Frontal cortex (tissue), 4 donors: ENCODE results near the gene FOLR3. TPM values are rescaled to one million over a fixed set of nuclear protein-coding genes. Genes with fewer than 3 reads are reported as not detected.
"Not testable (repeated sequence)": the region's sequence is repeated elsewhere in the genome, so short reads cannot be mapped to it uniquely, and the experiment has no call there.

ENCODE experiments used
- DNase-seq, 2 donors: peaks; one replicate each; pipeline ENCODE4 v3.0.0; 2012; ENCODE audit warnings: low spot score in 2 of 2
- FAIRE-seq: peaks from 2 replicates; lab custom pipeline; 2012; peaks lifted over from hg19 to GRCh38; lab: Jason Lieb, UNC
- total RNA-seq: library from RNA; depleted of rRNA; stranded (reverse); fragments of >200 nt; gene quantifications from one replicate; pipeline ENCODE4 v1.2.3, GENCODE V29; 2014
- donor health status: control.
- donor health status: control.
- donor health status: control.

FOLR3 gene
- total RNA-seq, 1 donor from 2014 or later, result not detected

DNA sequence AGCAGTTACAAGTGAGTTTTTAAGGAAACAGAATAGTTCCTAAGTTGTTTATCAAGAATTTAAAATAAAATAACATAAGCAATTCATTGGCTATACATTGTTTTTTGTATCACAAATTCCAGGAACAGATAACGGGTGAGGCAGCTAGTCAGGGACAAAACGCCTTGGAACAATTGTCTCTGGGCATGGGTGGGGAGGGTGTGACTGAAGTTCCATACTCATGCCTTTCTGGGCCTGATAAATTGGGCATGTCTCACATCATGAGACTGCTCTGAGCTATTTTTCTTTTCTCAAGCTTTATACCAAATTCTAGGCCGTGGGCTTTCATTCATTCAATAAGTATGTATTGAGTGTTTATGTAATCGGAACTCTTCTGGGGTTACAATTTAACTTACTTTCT, 21.6 kb downstream of the FOLR3 start:
- DNase-seq (no peak), FAIRE-seq (no peak)

DNA sequence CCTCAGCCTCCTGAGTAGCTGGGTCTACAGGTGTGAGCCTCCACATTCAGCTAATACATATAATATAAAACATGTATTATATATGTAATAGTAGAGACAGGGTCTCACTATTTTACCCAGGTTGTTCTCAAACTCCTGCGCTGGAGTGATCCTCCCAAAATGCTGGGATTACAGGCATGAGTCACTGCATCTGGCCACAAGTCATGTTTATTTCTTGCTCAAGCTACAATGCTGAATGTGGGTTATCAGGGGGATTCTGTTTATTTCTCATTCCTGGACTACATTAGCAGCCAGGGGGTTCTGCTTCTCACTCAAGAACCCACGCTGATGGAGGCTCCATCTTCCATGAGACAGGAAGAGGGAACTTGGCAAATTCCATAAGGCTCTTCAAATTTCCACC, 24.8 kb downstream of the FOLR3 start:
- DNase-seq, result no peak
- no peak for FAIRE-seq

DNA sequence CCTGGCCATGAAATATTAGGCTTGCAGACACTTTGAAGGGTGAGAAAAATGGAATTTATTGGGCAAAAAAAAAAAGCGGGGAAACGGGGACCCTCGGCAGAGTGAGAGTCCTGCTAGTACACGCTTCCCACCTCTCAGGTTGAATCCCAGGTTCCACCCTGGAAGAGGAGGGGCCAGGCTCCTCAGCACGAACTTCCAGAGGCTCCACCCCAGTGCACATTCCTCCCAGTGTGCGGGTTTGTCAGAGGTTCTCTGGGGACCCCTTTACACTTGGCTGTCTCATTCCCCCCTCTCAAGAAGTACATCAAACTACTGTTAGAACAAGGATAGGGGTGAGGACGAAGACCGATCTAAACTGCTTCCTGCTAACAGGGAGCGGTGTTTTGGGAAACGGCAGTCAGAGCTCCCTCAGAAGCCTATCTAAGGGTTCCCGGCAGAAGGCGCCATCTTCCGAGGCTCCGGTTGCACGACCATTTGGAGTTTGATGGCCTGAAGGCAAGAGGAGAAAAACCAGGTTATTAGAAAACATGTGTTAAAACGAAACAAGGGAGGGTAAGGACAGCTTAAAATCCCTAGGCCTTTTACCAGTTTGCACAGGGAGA, 27.5 kb downstream of the FOLR3 start:
- no peak for FAIRE-seq
- no peak for DNase-seq

DNA sequence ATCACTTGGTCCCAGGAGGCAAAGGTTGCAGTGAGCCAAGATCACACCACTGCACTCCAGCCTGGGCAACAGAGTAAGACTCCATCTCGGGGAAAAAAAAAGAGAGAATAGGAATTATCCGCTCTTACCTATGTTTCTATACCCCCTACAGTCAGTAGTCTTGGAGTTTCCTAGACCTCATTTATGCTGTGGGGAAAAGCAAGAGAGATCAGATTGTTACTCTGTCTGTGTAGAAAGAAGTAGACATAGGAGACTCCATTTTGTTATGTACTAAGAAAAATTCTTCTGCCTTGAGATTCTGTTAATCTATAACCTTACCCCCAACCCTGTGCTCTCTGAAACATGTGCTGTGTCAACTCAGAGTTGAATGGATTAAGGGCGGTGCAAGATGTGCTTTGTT, 28.7 kb downstream of the FOLR3 start:
- FAIRE-seq, result not testable (repeated sequence)

DNA sequence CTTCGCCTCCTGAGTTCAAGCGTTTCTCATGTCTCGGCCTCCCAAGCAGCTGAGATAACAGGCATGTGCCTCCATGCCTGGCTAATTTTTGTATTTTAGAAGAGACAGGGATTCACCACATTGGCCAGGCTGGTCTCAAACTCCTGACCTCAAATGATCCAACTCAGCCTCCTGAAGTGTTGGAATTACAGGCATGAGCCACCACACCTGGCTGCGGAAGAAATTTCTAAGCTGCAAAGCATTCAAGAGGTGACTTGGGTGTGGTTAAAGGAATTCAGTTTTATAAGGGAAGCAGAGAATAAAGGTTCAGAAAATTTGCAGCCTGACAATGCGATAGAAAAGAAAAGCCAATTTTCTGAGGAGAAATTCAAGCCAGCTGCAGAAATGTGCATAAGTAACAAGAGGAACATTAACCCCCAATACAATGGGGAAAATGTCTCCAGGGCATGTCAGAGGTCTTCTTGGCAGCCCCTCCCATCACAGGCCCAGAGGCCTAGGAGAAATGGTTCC, 33.6 kb downstream of the FOLR3 start:
- FAIRE-seq, DNase-seq: not testable (repeated sequence)

More for the DNA sequence above, 28.7 kb downstream of the FOLR3 start:
- not testable (repeated sequence) for DNase-seq

DNA sequence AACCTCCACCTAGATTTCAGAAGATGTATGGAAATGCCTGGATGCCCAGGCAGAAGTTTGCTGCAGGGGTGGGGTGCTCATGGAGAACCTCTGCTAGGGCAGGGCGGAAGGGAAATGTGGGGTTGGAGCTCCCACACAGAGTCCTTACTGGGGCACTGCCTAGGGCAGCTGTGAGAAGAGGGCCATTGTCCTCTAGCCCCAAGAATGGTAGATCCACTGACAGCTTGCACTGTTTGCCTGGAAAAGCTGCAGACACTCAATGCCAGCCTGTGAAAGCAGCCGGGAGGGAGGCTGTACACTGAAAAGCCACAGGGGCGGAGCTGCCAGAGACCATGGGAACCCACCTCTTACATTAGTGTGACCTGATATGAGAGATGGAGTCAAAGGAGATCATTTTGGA, 34.2 kb downstream of the FOLR3 start:
- not testable (repeated sequence) for DNase-seq, FAIRE-seq

DNA sequence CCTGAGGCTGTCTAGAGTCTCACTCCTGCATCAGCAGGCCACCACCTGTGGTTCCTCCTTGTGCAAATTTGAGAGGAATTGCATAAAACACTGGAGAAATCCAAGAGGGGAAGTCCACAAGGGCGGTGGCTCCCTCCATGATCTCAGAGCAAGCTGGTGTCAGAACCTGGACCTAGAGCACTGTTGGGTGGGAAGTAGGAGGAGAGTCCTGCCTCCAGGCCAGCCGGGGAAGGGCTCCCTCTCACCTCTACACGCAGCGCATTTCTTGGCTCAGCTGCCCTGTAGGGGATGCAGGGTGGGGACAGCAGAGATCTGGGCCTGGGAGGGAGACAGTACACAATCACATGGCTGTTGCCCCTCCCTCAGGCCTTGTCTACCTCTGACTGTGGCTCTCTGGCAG, 36.5 kb downstream of the FOLR3 start:
- DNase-seq, FAIRE-seq: not testable (repeated sequence)

DNA sequence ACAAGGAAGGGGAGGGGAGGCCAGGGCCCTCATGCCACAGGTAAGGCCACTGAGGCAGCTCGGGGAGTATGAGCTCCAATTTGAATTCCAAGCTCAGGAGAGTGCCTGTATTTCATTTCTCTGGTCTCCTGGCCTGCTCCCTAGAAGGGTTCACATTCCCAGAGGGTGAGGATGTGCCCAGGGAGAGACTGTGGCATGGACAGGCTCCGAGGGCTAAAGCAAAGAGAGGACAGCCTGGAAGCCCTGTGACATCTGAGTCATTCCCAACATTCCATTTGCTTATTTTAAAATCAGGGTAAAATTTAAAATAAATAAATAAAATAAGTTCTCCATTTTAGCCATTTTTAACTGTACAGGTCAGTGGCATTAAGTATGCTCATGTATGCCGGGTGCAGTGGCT, 37.8 kb downstream of the FOLR3 start:
- FAIRE-seq (no peak), DNase-seq (no peak)

DNA sequence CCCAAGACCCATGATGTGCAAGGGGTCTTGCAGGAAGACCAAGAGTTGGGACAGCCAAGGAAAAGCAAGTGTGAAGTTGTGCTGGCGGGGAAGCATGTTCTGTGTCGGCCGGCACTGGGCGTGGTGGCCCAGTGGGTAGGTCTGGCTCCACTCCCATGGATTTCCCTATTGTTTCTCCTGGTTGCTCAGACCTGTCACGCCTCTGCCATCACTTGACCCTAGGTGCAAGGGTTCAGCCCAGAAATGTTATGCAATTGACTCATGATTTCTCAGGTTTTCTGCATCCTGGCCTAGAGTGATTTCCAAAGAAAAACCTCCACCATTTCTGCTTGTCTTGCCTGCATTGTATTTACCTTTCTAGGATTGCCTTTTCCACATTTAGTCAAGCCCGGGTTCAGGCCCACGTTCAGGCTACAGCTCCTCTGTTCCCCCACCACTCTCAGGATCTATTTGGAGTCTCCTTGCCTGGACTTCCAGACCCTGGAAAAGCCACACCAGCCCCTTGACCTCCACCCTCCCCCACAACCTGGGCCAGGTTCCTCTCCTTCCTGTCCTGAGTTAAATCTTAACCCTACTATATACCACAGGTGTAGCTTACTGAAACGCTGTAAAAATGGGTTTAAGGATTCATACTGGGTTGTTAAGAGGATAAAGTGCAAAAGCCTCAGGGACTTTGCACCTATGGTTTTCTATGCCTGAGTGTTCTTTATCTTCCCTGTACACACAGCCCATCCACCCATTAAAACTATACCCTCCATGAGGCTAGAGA, 39.0 kb downstream of the FOLR3 start:
- no peak for FAIRE-seq
- no peak for DNase-seq

DNA sequence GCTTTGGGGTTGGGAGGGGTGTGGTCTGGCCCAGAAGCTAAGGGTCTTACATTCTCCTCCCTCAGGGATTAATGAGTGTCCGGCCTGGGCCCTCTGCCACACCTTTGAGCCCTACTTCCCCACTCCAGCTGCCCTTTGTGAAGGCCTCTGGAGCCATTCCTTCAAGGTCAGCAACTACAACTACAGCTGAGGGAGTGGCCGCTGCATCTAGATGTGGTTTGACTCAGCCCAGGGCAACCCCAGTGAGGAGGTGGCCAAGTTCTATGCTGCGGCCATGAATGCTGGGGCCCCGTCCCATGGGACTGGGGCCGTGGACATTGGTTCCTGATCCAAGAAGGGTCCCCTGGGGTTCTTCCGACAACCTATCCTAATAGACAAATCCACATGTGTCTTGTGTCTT, 42.1 kb downstream of the FOLR3 start:
- DNase-seq (no peak), FAIRE-seq (no peak)

DNA sequence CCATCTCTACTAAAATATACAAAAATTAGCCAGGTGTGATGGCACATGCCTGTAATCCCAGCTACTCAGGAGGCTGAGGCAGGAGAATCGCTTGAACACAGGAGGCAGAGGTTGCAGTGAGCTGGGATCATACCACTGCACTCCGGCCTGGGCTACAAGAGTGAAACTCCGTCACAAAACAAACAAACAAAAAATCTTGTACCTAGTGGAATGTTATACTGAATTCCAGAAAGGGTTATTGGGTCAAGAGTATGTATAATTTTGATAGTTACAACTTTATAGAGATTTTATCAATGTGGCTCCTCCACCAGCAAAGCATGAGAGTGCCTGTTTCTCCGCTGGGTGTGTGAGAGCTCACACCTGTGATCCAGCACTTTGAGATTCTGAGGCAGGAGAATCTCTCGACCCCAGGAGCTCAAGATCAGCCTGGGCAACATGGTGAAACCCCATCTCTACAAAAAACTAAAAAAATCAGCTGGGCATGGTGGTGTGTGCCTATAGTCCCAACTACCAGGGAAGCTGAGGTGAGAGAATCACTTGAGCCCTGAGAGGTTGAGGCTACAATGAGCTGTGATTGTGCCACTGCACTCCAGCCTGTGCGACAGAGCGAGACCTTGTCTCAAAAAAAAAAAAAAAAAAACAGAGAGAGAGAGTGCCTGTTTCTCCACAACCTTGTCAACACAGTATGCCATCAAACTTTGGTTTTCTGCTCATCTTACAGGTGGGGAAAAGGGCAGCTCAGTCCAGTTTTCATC, 43.7 kb downstream of the FOLR3 start:
- DNase-seq (no peak), FAIRE-seq (no peak)

DNA sequence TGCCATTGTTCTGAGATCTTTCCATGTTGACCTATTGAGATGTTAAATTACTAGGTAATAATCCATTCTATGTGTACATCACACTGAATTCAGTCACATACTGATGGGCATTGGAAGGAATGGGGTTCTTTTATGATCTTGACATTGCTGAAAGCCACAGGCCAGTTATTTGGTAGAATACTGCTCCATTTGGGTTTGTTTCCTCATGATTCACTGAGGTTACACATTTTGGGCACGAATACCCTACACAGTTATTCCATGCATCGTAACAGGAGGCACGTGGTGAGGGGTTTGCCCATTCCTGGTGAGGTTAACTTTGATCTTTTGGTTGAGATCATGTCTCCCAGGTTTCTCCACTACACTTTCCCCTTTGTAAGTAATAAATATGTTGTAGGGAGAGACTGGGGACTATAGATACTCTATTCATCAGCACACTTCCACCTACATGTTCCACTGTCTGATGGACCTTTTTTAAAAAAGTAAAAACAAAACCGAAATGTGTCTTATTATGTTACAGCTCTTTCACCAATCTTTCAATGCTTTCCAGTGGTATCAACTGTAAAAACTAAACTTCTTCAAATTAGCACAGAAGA, 44.4 kb downstream of the FOLR3 start:
- no peak for FAIRE-seq
- DNase-seq, result no peak

DNA sequence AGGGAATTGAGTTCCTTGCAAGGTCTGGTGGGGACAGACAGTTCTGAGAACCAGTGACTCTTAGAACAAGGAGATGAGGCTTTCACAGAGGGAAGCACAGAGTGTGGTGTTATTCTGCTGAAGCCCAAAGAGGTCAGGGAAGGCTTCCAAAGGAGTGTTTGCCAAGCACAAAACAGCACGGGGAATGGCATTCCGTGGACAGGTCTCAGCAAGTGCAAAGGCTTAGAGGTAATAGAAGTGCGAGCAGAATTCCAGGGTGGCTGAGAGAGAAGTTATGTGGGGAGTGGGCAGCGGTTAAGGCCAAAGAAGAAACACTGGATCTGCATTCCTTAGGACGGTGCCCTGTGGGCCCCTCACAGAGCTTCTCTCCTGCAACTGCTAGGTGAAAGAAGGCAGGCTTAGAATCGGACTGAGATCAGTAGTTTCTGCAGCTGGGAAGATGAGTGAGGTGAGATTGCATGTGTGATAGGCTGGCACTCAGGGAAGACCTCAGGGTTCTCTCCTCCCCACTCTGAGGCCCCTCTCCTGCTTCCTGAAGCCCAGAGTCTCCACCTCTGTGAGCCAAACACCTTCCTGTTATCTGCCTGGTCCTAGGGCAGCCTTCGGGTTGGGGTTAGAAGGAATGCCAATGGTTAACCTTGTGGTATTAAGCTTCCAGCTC, 45.5 kb downstream of the FOLR3 start:
- not testable (repeated sequence) for FAIRE-seq, DNase-seq

DNA sequence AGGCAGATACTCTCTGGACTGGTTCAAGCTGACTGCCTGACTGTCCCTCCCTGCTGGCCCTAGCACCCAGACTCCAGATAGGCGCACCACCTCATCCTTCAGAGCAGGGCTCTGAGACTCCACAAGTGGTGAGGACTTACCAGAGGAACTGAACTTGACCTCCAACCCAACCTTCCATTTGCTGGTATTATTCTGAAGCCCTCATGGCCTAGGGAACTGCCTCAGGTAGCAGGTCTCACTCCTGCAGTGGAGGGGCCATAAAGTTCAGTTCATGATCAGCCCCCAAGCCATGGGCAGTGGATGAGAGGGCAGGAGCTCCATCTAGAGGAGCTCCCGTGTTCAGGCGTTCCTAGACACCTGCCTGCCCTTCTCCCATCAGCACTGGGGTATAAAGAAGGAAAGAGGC, 46.0 kb downstream of the FOLR3 start:
- not testable (repeated sequence) for DNase-seq, FAIRE-seq

DNA sequence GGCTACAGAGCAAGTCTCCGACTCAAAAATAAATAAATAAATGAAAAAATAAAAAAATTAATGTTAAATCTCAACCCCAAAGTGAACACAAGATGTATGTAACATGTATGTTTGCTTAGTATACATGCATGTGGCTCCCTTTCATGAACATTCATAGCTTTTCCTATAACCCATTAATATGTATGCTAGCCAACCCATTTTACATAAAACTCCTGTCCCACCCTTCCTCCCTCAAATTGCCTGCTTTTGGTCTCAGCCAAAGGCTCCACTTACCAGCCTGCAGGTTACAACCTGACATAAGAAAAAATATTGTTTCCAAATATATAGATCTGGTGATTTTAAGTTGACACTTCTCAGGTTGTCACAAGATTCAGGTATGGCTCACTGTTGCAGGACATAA, 52.7 kb downstream of the FOLR3 start:
- FAIRE-seq (no peak), DNase-seq (no peak)

Other genes starting within 250 kb of the FOLR3 start
- gene XNDC1N, start 207.1 kb upstream of the FOLR3 start, total RNA-seq, result 4.9 TPM
- gene RNF121, start 206.7 kb upstream of the FOLR3 start, total RNA-seq, result 17.9 TPM
- gene IL18BP, start 136.8 kb upstream of the FOLR3 start, total RNA-seq, result 1.6 TPM
- gene NUMA1, start 55.2 kb upstream of the FOLR3 start, total RNA-seq, result 110 TPM
- gene LRRC51, start 54.9 kb upstream of the FOLR3 start, total RNA-seq, result 6.5 TPM
- 44.4 TPM for gene LAMTOR1, start 32.4 kb upstream of the FOLR3 start, total RNA-seq
- gene TOMT, start 29.8 kb upstream of the FOLR3 start, total RNA-seq, result not detected
- gene ANAPC15, start 23.0 kb upstream of the FOLR3 start, total RNA-seq, result 17.5 TPM
- gene FOLR1, start 56.4 kb downstream of the FOLR3 start, total RNA-seq, result not detected
- 5.7 TPM for gene FOLR2, start 81.1 kb downstream of the FOLR3 start, total RNA-seq
- gene INPPL1, start 89.0 kb downstream of the FOLR3 start, total RNA-seq, result 6.5 TPM
- gene PHOX2A, start 108.5 kb downstream of the FOLR3 start, total RNA-seq, result not detected